Chondrocyte (in vitro differentiated cells): Measurements from ENCODE around the gene PREP. TPM values are rescaled to one million over a fixed set of nuclear protein-coding genes. Genes with fewer than 3 reads are reported as not detected.

Experiments
- DNase-seq: peaks from one replicate; pipeline ENCODE4 v3.0.0; 2021; ENCODE audit warnings: mixed read lengths, low spot score
- H3K27ac Mint-ChIP-seq: one replicate; pipeline ENCODE4 v1.8.0; 2021; ENCODE audit warnings: mild to moderate bottlenecking, moderate library complexity, mixed read lengths; ENCODE audit not compliant: unreplicated experiment
- H3K27me3 Mint-ChIP-seq: 2 replicates; pipeline ENCODE4 v1.8.0; 2021; ENCODE audit warnings: low read depth, mixed read lengths
- H3K36me3 Mint-ChIP-seq: 2 replicates; pipeline ENCODE4 v1.8.0; 2021; ENCODE audit warnings: low read depth, mixed read lengths
- H3K4me1 Mint-ChIP-seq: 2 replicates; pipeline ENCODE4 v1.8.0; 2021; ENCODE audit warnings: low read depth, mild to moderate bottlenecking, mixed read lengths
- H3K4me3 Mint-ChIP-seq: one replicate; pipeline ENCODE4 v1.8.0; 2021; ENCODE audit warnings: mild to moderate bottlenecking, moderate library complexity, mixed read lengths; ENCODE audit not compliant: unreplicated experiment
- H3K9me3 Mint-ChIP-seq: 2 replicates; pipeline ENCODE4 v1.8.0; 2021; ENCODE audit warnings: low read depth, mixed read lengths
- total RNA-seq: library from RNA; stranded (reverse); gene quantifications from 3 replicates; pipeline ENCODE4 v1.2.1, GENCODE V29; 2021
- TF ChIP-seq, protein P1 (sequence below): fragments of 200-600 bp; sonication (generic); IDR thresholded peaks from 2 replicates; pipeline ENCODE4 v1.5.0; 2021; ENCODE audit warnings: antibody characterized with exemption, mild to moderate bottlenecking, moderate library complexity

The PREP gene
- total RNA-seq, 1 donor from 2014 or later: 32.9 TPM

DNA sequence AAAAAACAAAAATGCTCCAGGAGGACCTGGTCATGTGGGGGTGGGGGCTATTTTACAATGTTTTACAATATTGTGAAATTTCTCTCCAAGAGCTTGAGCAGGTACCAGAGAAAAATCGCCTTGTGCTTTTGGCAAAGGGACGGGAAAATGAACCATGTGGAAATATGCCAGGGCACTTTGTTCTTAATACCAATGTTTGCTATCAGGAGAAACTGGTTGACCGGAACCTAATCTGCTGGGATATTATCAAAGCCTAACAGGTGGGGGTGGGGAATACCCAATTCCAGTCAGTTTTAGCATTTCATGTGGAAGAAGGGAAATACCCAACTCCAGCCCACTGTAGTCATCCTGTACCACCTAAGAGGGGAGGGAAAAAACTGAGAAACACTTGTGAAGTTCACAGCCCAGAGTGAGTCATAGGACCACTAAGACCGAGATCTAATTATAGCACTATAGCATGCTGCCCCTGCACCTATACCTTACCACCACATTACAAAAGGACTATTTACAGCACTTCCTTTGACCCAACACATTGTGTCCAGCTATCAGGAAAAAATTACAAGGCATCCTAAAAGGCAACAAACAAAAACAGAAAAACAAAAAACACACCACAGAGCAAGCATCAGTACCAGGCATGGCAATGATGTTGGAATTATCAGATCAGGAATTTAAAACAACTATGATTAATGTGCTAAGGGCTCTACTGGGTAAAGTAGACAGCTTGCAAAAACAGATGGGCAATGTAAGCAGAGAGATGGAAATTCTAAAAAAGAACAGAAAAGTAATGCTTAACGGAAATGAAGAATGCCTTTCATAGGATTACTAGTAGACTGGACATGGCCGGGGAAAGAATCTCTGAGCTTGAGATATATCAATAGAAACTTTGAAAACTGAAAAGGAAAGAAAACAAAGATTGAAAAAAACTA, 138.9 kb downstream of the PREP start:
- Mint-ChIP-seq H3K36me3 (no peaks in the 10 kb centered on the region), H3K4me3 (no peak overlapping the region), H3K27ac (no peak overlapping the region), H3K27me3 (no peaks in the 10 kb centered on the region), H3K9me3 (peaks cover 5% of the 10 kb centered on the region), H3K4me1 (peaks cover 8% of the 10 kb centered on the region)
- no peak for DNase-seq
- TF ChIP-seq, protein P1, sequence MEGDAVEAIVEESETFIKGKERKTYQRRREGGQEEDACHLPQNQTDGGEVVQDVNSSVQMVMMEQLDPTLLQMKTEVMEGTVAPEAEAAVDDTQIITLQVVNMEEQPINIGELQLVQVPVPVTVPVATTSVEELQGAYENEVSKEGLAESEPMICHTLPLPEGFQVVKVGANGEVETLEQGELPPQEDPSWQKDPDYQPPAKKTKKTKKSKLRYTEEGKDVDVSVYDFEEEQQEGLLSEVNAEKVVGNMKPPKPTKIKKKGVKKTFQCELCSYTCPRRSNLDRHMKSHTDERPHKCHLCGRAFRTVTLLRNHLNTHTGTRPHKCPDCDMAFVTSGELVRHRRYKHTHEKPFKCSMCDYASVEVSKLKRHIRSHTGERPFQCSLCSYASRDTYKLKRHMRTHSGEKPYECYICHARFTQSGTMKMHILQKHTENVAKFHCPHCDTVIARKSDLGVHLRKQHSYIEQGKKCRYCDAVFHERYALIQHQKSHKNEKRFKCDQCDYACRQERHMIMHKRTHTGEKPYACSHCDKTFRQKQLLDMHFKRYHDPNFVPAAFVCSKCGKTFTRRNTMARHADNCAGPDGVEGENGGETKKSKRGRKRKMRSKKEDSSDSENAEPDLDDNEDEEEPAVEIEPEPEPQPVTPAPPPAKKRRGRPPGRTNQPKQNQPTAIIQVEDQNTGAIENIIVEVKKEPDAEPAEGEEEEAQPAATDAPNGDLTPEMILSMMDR: no peak

DNA sequence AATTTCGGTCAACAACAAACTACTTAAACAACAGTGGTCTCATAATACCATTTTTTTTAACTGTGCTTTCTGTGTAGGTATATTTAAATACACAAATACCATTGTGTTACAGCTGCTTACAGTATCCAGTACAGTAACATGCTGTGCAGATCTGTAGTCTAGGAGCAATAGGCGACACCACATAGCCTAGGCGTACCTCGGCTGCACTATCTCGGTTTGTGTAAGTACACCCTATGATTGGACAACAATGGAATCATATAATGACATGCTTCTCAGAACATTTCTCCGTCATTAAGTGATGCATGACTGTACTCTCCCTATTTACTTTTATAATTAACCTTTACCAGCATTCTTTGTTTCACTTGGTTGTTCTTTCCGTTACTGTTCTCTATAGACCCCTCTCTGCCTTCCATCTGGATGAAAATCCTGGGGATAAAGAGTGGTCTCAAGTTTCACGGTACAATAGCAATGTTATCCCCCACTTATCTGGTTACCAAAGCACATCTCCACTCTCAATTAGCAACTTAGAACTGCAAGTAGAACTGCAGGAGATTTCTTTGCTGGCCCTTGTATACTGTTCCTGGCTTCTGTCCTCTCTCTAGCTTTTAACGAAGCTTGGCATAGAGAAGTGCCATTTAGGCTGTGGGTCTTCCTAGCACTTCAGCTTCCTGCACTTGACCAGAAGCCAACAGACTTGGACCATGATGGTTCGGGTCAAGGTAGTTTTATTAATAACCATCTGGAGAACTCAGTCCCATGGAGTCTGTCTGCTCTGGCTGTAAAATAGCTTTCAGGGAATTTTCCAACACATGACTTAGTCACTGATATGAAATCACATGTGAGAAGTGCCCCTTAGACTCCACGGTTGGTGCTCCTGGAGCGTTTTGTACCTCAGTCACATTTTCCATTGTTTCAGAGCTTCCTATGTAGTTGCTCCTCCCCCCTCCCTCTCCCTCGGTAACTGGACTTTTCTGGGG, 142.7 kb downstream of the PREP start:
- peaks cover 16% of the 10 kb centered on the region for H3K4me1 Mint-ChIP-seq

GRCh38 chr6:105258816-105259215, 144.1 kb downstream of the PREP start:
- Mint-ChIP-seq H3K36me3 (peaks cover 1% of the 10 kb centered on the region), H3K27me3 (no peaks in the 10 kb centered on the region), H3K4me3 (no peak overlapping the region), H3K4me1 (peaks cover 12% of the 10 kb centered on the region), H3K27ac (peak overlapping the region; percentile 69), H3K9me3 (no peaks in the 10 kb centered on the region)
- no peak for DNase-seq
- TF ChIP-seq, protein P1: no peak

More for the DNA sequence above, 142.7 kb downstream of the PREP start:
- Mint-ChIP-seq H3K36me3 (no peaks in the 10 kb centered on the region), H3K4me3 (no peak overlapping the region), H3K27me3 (no peaks in the 10 kb centered on the region), H3K9me3 (no peaks in the 10 kb centered on the region), H3K27ac (no peak overlapping the region)
- TF ChIP-seq, protein P1: no peak
- no peak for DNase-seq

DNA sequence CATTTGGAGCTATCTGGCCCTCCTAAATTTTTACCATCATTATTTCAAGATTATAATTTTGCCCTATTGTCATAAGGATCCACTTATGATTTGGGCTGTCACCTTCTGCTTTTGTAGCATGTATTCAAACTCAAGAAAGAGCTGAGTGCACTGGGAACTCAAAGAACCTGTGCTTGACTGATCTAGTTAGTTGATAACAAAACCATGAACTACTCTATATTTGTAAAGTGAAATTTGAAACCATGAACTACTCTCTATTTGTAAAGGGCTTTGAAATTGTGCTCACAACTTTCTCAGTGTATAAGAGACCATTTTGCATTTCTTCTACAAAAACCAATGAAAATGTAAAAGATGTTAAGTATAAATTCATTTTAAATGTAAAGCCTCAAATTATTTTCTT, 145.5 kb downstream of the PREP start:
- Mint-ChIP-seq H3K36me3 (peaks cover 1% of the 10 kb centered on the region), H3K4me1 (peaks cover 12% of the 10 kb centered on the region), H3K9me3 (no peaks in the 10 kb centered on the region), H3K27me3 (no peaks in the 10 kb centered on the region), H3K27ac (no peak overlapping the region), H3K4me3 (no peak overlapping the region)
- TF ChIP-seq, protein P1: no peak
- DNase-seq: no peak

DNA sequence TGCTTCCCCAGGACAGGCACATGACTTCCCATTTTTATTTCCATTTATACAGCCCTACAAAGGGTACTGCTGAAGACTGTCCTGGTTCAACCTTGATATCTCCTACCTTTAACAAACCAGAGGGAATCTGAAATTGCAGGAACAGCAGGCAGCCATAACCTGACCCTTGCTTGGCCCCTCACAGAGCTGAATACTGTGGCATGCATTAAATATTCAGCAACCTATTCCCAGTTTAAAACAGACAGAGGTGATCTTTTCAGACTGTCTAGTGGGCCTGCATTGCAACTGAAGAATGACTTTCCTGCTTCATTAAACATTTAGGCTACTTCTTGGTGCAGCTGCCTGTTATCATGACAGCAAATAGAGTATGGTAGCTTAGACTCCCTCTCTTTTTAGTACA, 146.3 kb downstream of the PREP start:
- H3K27ac Mint-ChIP-seq: no peak overlapping the region
- TF ChIP-seq, protein P1: no peak
- no peak overlapping the region for H3K4me3 Mint-ChIP-seq
- H3K27me3 Mint-ChIP-seq: peaks cover 3% of the 10 kb centered on the region
- peaks cover 12% of the 10 kb centered on the region for H3K4me1 Mint-ChIP-seq
- peaks cover 1% of the 10 kb centered on the region for H3K36me3 Mint-ChIP-seq
- no peaks in the 10 kb centered on the region for H3K9me3 Mint-ChIP-seq
- DNase-seq: no peak
